Posterior vena cava (tissue), 2 donors: ENCODE data around the gene SMIM23. TPM values are rescaled to one million over a fixed set of nuclear protein-coding genes. Genes with fewer than 3 reads are reported as not detected.
"Not testable (repeated sequence)": the region's sequence is repeated elsewhere in the genome, so short reads cannot be mapped to it uniquely, and the experiment has no call there.

Source experiments
- DNase-seq: peaks from one replicate; pipeline ENCODE4 v3.0.0-alpha.2; 2020; ENCODE audit warnings: low spot score
- intact Hi-C, 2 donors: fragments of 100-400 bp; cut with DNase I; formaldehyde crosslinking; loops; one replicate each; pipeline versions ENCODE4 v1.14.1 to v1.14.2; 2022 to 2023
- total RNA-seq, 2 donors: library from RNA; stranded (reverse); fragmentation: NEBNext Ultra II Directional; extraction: Animal tissue kit (Norgen Biotek cat#: 25700); gene quantifications; one replicate each; pipeline ENCODE4 v1.2.1, GENCODE V29; 2021
- donor health status: DM: yes; HTN: yes; CAD: no.
- donor health status: DM: yes; HTN: yes; CAD: no.

SMIM23 gene
- total RNA-seq, 2 donors from 2014 or later: not detected

GRCh38 chr5:171766875-171767274 lies 18.7 kb upstream of the SMIM23 start:
- intact Hi-C loops: no loop called here
- no peak for DNase-seq

- intact Hi-C loops: no loop called here
- no peak for DNase-seq
Measured at GRCh38 chr5:171770153-171770552, 15.5 kb upstream of the SMIM23 start.

- no peak for DNase-seq
- intact Hi-C loops: no loop called here
Measured at GRCh38 chr5:171771856-171772255, 13.8 kb upstream of the SMIM23 start.

GRCh38 chr5:171773106-171773505 lies 12.5 kb upstream of the SMIM23 start:
- no peak for DNase-seq
- intact Hi-C loops: no loop called here

GRCh38 chr5:171774418-171774817 lies 11.2 kb upstream of the SMIM23 start:
- no peak for DNase-seq
- intact Hi-C loops: no loop called here

GRCh38 chr5:171776213-171776612 lies 9.4 kb upstream of the SMIM23 start:
- no peak for DNase-seq
- intact Hi-C loops: no loop called here

- intact Hi-C loops: no loop called here
- DNase-seq: no peak
Measured at GRCh38 chr5:171776770-171777759, 8.6 kb upstream of the SMIM23 start.

- intact Hi-C loops: loop anchor here in 1 of 2 donors (1.0 kb wide), 1 partner anchor 35 kb away; no protein-coding TSS in a partner anchor
- not testable (repeated sequence) for DNase-seq
Measured at GRCh38 chr5:171781744-171782143, 3.9 kb upstream of the SMIM23 start.

GRCh38 chr5:171782332-171782966 lies 3.2 kb upstream of the SMIM23 start:
- DNase-seq: no peak
- intact Hi-C loops: no loop called here

- intact Hi-C loops: no loop called here
- no peak for DNase-seq
Measured at GRCh38 chr5:171783051-171783450, 2.6 kb upstream of the SMIM23 start.

- intact Hi-C loops: no loop called here
- no peak for DNase-seq
Measured at GRCh38 chr5:171789353-171789752, 3.7 kb downstream of the SMIM23 start.

GRCh38 chr5:171790408-171790807 lies 4.8 kb downstream of the SMIM23 start:
- intact Hi-C loops: no loop called here
- DNase-seq: no peak

- intact Hi-C loops: no loop called here
- DNase-seq: no peak
Measured at GRCh38 chr5:171794470-171794960, 8.9 kb downstream of the SMIM23 start.

- no peak for DNase-seq
- intact Hi-C loops: no loop called here
Measured at GRCh38 chr5:171795381-171795780, 9.8 kb downstream of the SMIM23 start.

GRCh38 chr5:171796436-171796835 lies 10.8 kb downstream of the SMIM23 start:
- DNase-seq: no peak
- intact Hi-C loops: no loop called here

GRCh38 chr5:171797543-171797942 lies 11.9 kb downstream of the SMIM23 start:
- intact Hi-C loops: no loop called here
- no peak for DNase-seq

- intact Hi-C loops: no loop called here
- no peak for DNase-seq
Measured at GRCh38 chr5:171798418-171798817, 12.8 kb downstream of the SMIM23 start.

- intact Hi-C loops: no loop called here
- no peak for DNase-seq
Measured at GRCh38 chr5:171801839-171802238, 16.2 kb downstream of the SMIM23 start.

GRCh38 chr5:171805746-171806145 lies 20.1 kb downstream of the SMIM23 start:
- DNase-seq: no peak
- intact Hi-C loops: no loop called here

- intact Hi-C loops: no loop called here
Measured at GRCh38 chr5:171806976-171807747, 21.5 kb downstream of the SMIM23 start.

More at GRCh38 chr5:171806976-171807747, 21.5 kb downstream of the SMIM23 start:
- no peak for DNase-seq
